Epithelial cell of prostate (primary cell): ENCODE results near the gene PPFIA3.
"Not testable (repeated sequence)": the region's sequence is repeated elsewhere in the genome, so short reads cannot be mapped to it uniquely, and the experiment has no call there.

Source experiments
- DNase-seq: peaks from one replicate; pipeline ENCODE4 v3.0.0-alpha.2; 2011; ENCODE audit warnings: low read depth, low spot score
- H3K27ac ChIP-seq: fragments of 450-650 bp; 2 replicates; pipeline ENCODE4 v1.5.1; 2017; ENCODE audit warnings: mild to moderate bottlenecking

The PPFIA3 gene

GRCh38 chr19:49119411-49120324 lies at the start of gene PPFIA3:
Gene PPFIA3, plus strand, starts transcription at chr19:49119544. Its CDS starts 8,330 bp downstream, at chr19:49127874.
- H3K27ac ChIP-seq: peak within 1 kb of the TSS; percentile 65
- no peak for DNase-seq

DNA sequence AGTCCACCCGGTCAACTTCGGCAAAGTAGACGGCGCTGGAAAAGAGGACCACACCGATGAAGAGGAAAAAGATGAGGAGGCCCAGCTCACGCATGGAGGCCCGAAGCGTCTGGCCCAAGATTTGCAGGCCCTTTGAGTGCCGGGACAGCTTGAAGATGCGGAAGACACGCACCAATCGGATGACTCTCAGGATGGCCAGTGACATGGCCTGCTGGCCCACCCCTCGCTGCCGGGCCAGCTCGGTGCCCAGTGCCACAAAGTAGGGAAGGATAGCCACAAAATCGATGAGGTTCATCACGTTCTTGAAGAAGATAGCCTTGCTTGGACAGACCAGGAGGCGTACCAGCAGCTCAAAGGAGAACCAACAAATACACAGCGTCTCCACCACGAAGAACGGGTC lies 48.9 kb upstream of the PPFIA3 start:
- H3K27ac ChIP-seq: no peak overlapping the region
- DNase-seq: no peak

DNA sequence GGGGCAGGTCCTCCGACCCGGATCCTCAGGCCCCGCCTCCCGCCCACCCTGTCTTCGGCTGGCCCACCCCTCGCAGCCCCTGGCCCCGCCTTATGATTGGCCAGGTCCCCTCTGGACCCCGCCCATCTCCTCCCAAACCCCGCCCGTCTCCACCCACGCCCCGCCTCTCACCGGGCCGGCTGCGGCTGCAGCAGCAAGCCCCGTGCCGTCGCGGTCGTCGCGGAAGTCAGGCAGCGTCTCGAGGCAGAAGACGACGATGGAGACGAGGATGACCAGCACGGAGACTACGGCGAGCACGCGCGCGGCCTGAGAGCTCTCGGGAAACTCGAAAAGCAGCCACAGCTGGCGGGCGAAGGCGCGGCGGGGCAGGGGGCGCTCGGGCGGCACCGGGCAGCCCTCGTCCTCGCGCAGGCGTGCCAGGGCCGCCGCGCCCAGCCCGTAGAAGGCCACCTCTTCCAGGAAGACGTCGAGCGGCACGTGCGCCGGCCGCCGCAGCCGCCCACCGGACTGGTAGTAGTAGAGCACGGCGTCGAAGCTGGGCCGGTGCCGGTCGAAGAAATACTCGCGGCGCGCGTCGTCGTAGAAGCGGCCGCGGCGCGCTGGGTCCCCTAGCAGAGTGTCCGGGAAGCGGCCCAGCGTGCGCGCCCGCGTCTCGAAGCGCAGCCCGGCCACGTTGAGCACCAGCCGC lies 47.3 kb upstream of the PPFIA3 start:
- H3K27ac ChIP-seq: no peak overlapping the region
- DNase-seq: no peak

DNA sequence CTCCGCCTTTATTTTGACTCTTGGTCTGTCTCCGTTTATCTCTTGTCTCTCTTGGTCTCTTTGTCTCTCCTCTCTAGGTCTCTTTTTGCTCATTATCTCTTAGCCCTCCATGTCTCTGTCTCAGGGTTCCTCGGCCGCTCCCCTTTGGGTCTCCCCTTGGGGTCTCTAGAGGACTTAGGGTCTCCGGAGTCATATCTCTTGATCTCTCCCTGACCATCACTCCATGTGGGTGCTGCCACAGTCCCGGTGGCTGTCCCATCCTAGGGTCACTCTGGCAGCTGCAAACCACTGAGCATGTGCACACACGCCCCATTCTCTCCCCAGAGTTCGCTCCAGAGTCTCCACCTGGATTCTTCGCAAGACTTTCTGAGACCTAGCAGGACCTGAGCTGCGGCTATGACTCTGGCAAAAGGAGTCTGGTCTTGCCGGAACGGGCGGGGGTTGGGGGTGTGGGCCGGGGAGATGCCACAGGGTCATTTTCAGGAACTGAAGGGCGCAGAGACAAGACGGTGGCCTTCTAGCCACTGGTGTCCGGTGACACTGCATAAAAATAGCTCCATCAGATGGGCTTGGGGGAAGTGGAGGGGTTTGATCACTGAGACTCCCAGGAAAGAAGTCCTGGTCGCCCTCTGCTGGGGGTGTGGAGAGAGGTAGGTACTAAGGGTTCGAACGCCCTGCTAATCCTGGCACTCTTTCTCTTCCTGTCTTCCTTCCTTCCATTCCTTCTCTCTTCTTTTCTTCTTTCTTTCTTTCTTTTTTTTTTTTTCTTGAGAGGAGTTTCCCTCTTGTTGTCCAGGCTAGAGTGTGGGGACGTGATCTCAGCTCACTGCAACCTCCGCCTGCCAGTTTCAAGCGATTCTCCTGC lies 45.6 kb upstream of the PPFIA3 start:
- DNase-seq: no peak
- H3K27ac ChIP-seq: no peak overlapping the region

DNA sequence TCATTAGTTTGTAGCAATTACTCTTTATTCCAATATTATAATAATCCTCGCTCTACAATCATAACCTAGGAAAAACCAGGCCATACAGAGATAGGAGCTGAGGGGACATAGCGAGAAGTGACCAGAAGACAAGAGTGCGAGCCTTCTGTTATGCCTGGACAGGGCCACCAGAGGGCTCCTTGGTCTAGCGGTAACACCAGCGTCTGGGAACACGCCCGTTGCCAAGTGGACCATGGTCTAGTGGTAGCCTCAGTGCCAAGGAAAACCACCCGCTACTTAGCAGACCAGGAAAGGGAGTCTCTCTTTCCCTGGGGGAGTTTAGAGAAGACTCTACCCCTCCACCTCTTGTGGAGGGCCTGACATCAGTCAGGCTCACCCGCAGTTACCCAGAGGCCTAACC lies 44.5 kb upstream of the PPFIA3 start:
- not testable (repeated sequence) for DNase-seq, H3K27ac ChIP-seq

DNA sequence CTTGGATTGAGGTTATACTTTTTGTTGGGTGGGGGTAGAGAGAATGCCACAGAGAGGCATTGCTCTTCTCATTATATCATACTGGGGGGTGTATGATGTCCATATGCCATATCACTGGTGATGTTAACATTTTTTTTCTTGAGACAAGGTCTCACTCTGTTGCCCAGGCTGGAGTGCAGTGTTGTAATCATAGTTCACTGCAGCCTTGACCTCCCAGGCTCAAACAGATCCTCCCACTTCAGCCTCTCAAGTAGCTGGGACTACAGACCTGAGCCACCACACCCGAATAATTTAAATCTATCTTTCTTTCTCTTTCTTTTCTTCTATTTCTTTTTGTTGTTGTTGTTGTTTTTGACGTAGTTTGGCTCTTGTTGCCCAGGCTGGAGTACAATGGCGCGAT lies 39.0 kb upstream of the PPFIA3 start:
- H3K27ac ChIP-seq: no peak overlapping the region
- DNase-seq: no peak

GRCh38 chr19:49081273-49081672 lies 38.1 kb upstream of the PPFIA3 start:
- H3K27ac ChIP-seq: no peak overlapping the region
- DNase-seq: no peak

DNA sequence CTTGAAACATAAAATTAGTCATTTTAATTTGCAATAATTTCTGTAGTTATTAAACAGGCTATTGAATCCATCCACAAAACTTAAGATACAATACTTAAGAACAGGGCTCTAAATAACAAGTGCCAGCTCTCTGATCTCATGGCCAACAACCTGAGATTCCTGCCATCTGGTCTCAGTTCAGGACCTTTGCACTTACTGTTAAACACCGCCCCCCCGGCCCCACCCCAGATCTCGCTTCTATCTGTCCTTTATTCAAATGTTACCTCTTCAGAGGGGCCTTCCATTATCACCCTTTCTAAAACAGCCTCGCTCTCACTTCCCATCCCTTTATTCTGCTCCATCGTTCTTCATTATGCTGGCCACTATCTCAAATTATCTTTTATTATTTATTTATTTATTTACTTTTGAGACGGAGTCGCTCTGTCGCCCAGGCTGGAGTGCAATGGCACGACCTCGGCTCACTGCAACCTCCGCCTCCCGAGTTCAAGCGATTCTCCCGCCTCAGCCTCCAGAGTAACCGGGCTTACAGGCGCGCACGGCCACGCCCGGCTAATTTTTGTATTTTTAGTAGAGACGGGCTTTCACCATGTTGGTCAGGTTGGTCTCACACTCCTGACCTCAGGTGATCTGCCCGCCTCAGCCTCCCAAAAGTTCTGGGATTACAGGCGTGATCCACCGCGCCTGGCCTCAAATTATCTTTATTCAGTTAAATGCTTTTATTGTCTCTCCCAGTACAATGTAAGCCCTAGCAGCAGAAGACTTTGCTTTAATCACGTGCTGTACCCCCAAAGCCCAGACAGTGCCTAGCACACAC lies 34.9 kb upstream of the PPFIA3 start:
- H3K27ac ChIP-seq: peak overlapping the region; percentile 69
- DNase-seq: no peak

GRCh38 chr19:49085020-49085867 lies 34.1 kb upstream of the PPFIA3 start, which contains the start of gene SNRNP70:
Gene SNRNP70, plus strand, starts transcription at chr19:49085451. Its CDS starts 964 bp downstream, at chr19:49086415.
- DNase-seq: peak; percentile 96
- peak within 1 kb of the TSS; percentile 69 for H3K27ac ChIP-seq

DNA sequence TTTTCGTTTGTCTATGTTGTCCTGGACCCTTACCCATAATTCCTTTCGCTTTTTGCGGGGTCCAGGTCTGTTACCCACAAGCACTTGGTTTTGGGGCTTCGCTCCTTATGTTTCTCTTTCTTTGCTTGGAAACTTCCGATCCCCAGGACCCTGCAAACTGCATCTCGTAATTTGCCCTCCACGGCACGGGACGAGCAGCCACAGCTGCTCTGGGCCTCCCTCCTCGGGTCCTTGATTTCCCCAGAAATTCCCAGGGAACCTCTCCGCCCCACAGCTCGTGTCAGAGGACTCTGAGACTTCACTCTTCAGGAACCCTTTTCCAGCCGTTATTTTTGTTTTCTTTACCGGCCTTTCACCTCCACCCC lies 33.5 kb upstream of the PPFIA3 start:
- DNase-seq: no peak
- peak overlapping the region; percentile 69 for H3K27ac ChIP-seq

DNA sequence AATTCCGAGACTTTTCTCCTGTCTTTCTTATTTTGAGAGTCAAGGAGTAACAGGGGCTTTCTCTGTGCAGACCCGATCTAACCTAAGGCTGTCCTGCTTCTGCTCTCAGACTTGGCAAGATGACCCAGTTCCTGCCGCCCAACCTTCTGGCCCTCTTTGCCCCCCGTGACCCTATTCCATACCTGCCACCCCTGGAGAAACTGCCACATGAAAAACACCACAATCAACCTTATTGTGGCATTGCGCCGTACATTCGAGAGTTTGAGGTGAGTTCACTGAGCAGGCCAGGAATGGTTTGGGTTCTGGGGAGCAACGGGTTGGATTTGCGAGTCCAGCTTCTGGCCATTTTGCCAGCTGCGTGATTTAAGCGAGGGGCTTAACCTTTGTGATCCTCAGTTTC lies 33.0 kb upstream of the PPFIA3 start:
- no peak overlapping the region for H3K27ac ChIP-seq
- no peak for DNase-seq

- no peak overlapping the region for H3K27ac ChIP-seq
- no peak for DNase-seq
Measured at GRCh38 chr19:49091391-49092038, 27.8 kb upstream of the PPFIA3 start.

GRCh38 chr19:49092686-49093085 lies 26.7 kb upstream of the PPFIA3 start:
- no peak overlapping the region for H3K27ac ChIP-seq
- DNase-seq: no peak

- no peak overlapping the region for H3K27ac ChIP-seq
Measured at GRCh38 chr19:49094505-49095482, 24.6 kb upstream of the PPFIA3 start.

DNA sequence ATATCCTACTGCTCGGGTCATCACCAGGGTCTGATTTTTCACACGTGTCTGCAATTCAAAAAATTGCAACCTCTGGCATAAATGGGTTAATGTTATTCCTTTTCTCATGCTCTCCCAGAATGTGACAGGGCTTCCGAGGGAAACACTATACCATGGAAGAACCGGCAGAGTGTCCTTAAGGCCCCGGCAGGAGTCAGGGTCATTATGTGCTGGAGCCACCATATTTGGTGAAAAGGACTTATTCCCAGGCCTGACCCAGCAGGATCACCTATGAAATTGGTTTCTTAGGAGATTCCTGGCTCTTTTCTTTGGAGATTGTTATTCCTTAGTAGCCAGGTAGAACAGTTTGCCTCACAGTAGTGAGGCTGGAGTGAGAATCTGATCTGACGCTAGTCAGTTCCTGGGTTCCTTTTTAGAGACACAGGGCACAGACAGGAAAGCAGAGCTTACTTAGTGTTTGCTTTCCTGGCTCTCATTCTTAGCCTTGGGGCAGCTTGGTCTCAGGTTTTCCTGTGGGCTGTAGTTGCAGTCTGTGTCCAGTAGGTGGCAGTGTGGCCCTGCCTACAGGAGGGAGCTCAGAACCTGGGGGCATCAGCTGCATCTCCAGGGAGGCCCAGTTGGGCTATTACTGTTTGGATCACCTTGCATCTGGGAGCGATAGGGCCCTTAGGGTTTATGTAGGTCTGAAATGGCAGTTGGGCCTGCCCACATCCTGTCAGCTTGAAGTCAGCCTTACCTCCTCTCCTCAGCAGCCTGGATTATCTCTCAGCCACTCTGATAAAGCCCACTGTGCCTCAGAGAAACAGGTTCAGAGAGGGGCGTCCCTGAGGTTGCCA lies 21.7 kb upstream of the PPFIA3 start:
- peak overlapping the region; percentile 58 for H3K27ac ChIP-seq
- no peak for DNase-seq

More at GRCh38 chr19:49094505-49095482, 24.6 kb upstream of the PPFIA3 start:
- DNase-seq: no peak

DNA sequence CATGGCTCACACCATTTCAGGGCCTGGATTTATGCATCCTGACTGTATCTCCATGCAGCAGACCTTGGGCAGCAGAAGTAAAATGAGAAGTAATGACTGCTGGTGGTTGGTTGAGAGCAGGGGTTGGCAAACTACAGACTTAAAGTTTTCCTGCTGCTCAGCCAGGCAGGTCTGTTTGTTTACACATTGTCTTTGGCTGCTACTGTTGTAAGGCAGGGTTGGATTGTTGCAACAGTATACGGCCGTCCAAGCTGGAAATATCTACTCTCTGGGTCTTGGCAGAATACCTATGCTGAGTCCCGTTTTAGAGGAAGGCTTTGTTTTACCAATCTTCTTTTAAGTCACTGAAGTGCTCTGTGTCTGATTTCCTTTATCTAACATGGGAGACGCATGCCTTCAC lies 20.5 kb upstream of the PPFIA3 start:
- DNase-seq: no peak
- H3K27ac ChIP-seq: no peak overlapping the region
